Astrocyte of the spinal cord (primary cell): ENCODE results near the gene GIT2.

Experiments
- DNase-seq: peaks from one replicate; pipeline ENCODE4 v3.0.0; 2011; ENCODE audit warnings: low read depth, low spot score
- H3K4me3 ChIP-seq: 2 replicates; pipeline ENCODE4 v1.5.1; 2011; ENCODE audit warnings: low read depth, mild to moderate bottlenecking, low read length, moderate library complexity
- in situ Hi-C: cut with HindIII; loops from 2 replicates; pipeline ENCODE4 v1.10.0; 2017; ENCODE audit warnings: low sequenced_read_pairs
- TF ChIP-seq, protein P1 (sequence below): IDR thresholded peaks from 2 replicates; pipeline ENCODE4 v1.5.1; 2012; ENCODE audit warnings: low read depth, mild to moderate bottlenecking, low read length, inconsistent platforms

GIT2 gene

DNA sequence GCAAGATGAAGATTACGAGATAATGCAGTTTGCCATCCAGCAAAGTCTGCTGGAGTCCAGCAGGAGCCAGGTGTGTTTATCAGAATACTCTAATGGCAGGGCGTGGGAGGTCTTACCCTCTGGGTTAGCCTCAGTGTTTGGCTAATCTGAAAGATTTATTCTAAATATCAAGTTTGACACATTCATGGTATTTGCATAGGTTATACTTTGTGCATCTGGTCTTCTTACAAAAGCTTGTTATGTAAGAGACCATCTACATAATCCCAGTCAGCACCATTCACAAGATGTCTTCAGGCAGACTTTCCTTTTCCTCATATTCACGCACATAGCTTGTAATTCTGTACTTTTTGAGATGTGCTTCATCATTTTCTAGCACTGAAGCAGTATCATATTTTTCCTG, 37.7 kb upstream of the GIT2 start:
- TF ChIP-seq, protein P1, sequence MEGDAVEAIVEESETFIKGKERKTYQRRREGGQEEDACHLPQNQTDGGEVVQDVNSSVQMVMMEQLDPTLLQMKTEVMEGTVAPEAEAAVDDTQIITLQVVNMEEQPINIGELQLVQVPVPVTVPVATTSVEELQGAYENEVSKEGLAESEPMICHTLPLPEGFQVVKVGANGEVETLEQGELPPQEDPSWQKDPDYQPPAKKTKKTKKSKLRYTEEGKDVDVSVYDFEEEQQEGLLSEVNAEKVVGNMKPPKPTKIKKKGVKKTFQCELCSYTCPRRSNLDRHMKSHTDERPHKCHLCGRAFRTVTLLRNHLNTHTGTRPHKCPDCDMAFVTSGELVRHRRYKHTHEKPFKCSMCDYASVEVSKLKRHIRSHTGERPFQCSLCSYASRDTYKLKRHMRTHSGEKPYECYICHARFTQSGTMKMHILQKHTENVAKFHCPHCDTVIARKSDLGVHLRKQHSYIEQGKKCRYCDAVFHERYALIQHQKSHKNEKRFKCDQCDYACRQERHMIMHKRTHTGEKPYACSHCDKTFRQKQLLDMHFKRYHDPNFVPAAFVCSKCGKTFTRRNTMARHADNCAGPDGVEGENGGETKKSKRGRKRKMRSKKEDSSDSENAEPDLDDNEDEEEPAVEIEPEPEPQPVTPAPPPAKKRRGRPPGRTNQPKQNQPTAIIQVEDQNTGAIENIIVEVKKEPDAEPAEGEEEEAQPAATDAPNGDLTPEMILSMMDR: no peak
- no peak for DNase-seq
- in situ Hi-C loops: no loop called here
- no peak overlapping the region for H3K4me3 ChIP-seq

DNA sequence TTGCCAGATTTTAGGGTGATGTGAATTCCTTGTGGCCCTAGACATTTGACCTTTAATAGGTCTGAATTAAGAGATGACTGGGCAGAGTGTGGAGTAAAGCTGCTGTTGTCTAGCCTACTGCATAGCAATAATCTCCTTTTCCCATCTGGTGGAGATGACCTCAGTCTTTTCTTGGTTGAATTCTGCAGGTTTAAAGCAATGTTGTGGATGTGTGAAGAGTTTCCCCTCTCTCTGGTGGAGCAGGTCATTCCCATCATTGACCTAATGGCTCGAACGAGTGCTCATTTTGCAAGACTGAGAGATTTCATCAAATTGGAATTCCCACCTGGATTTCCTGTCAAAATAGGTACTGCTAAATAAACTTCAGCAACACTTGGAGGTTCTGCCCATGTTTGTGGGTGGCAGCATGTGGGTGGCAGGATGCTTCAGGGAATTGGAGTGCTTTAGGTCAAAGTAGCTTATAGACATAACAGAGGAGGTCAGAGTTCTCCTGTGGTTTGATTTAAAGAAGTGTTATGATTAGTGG, 33.2 kb upstream of the GIT2 start:
- H3K4me3 ChIP-seq: no peak overlapping the region
- in situ Hi-C loops: no loop called here

DNA sequence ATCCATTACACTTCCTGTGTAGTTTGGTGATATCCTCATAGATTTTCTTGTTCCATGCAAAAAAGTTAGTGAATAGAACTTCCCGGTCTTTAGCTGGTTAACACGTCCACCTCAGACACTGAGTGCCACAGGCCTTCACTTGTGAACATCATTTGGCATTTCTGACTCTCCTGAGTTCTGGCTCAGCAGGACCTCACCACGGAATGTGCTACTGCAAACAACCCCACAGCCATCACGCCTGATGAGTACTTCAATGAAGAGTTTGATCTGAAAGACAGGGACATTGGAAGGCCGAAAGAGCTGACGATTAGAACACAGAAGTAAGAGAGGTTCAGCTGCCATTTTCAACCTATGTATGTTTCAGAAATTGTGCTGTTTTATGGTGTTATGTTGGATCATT, 32.2 kb upstream of the GIT2 start:
- in situ Hi-C loops: no loop called here
- H3K4me3 ChIP-seq: no peak overlapping the region
- no peak for DNase-seq
- TF ChIP-seq, protein P1: no peak

More for the DNA sequence above, 33.2 kb upstream of the GIT2 start:
- TF ChIP-seq, protein P1: no peak
- no peak for DNase-seq

DNA sequence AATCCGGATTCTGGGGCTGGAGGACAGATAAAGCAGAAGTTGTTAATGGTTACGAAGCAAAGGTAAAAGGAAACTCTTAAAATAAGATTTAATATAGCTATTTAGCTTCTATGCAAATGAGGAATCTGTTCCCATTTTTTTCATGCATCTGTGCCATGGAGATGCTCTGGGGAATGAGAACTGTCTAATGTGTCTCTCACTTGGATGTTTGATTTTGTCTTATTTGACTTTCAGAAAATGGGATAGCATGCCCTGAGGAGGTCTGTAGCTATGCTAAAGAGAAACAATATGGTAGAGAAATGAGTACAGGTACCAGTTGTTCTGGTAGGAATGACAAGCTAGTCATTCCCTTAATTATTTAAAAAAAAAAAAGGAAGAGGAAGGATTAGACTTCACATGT, 27.9 kb upstream of the GIT2 start:
- TF ChIP-seq, protein P1: no peak
- in situ Hi-C loops: no loop called here
- no peak for DNase-seq
- H3K4me3 ChIP-seq: no peak overlapping the region

DNA sequence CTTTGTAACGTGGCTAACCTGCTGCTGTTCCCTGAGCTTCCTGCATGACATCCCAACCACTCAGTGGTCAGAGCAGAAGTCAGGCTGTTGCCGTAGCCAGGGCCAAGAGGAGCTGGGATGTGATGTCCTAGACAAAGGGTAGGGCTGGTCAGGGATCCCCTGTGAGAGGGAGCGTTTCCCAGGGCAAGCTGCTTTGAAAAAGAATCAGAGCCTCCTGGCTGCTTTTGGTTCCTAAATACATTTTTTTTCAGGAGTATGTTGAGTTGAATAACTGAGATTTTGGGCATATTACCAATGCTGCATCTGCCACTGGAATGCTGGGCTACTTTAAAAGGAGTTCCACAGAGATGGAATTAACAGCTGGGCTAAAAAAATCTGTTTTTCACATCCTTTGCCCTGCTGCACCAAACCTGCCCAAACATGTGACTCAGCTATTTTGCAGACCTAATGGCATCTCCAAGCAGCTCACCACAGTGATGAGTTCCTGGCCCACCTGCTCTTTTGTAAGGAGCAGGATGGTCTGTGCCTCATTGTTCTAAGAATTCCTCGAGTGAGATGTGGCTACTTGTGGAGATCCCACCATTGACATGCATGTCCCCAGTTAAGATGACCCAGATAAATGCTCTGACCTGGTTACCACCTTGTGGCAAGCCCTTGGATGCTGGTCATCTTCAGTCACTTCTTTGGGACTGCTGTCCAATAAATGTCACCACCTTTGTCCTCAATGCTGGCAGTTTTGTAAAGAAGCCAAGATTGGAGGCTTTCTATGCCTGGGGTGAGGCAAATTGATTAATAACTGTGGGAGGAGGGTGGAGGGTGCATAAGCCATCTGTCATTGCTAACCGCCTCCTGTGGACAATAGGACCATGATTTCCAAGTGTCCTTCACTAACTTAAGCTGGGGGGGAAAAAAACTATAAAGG, 27.2 kb upstream of the GIT2 start:
- in situ Hi-C loops: no loop called here
- peak; percentile 69 for DNase-seq
- H3K4me3 ChIP-seq: no peak overlapping the region
- TF ChIP-seq, protein P1: no peak

DNA sequence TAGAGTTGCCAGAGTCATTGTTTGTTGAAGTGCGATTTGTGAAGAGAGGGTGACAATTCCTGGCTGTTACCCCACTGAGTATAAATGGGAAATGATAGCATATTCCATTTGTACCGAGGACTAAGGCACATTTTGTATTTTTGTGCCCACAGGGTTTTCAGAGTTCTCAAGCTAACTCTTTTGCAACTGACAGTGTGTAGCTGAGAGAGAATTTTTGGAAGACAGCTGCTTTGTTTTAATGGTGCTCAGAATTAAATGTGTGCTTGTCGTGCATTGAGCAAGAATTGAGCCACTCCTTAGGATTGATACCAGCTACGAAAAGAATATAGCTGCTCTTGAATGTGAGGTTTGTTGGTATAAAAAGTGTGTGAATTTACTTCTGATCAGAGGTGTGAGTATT, 24.8 kb upstream of the GIT2 start:
- no peak overlapping the region for H3K4me3 ChIP-seq
- DNase-seq: no peak
- TF ChIP-seq, protein P1: no peak
- in situ Hi-C loops: no loop called here
